GM12892 (cell line): ENCODE data around the gene FARP1.

Source experiments
- POLR2A ChIP-seq: IDR thresholded peaks from 2 replicates; pipeline ENCODE4 v1.6.1; 2011; ENCODE audit warnings: low read depth, low read length, control low read depth
- POLR2AphosphoS5 ChIP-seq: IDR thresholded peaks from 2 replicates; pipeline ENCODE4 v1.6.1; 2011; ENCODE audit warnings: low read depth, low read length, control low read depth
- TAF1 ChIP-seq: IDR thresholded peaks from 2 replicates; pipeline ENCODE4 v1.6.1; 2011; ENCODE audit warnings: low read depth, mild to moderate bottlenecking, control low read depth, low read length, borderline replicate concordance

DNA sequence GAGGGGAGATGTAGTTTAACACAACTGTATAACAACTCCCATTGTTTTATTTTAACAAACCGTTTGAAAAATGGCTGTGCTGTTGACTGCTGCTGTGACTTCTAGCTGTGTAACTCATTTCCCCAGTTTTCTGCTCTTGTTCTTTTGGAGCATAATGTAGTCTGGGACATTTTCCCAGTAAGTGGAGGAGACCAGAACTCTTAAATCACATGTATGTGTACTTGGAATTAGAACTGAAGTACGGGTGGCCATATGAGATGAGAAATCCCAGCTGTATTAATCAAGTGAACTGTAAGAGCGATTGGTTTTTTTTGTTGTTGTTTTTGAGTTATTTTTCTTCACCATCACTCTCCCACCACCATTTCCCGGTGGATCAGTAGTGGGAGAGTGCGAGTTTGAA lies 83.6 kb downstream of the FARP1 start:
- TF ChIP-seq POLR2A = no peak
- TF ChIP-seq POLR2AphosphoS5 = no peak
- TF ChIP-seq TAF1 = no peak
